CD4-positive, alpha-beta T cell (primary cell): ENCODE data around the gene RIPK4. TPM values are rescaled to one million over a fixed set of nuclear protein-coding genes. Genes with fewer than 3 reads are reported as not detected.

Source experiments
- ATAC-seq: fragments of 200-7000 bp; cut with Tn5 transposase; one replicate; pipeline ENCODE4 v1.10.0; 2022; ENCODE audit warnings: mild to moderate bottlenecking; ENCODE audit not compliant: poor library complexity
- CTCF ChIA-PET: fragments of 350-600 bp; sonication (Branson Sonifier 250); formaldehyde crosslinking; loops from one replicate; lab custom pipeline; 2021; ENCODE audit warnings: antibody characterized with exemption, inconsistent platforms; lab: Charles Lee
- POLR2A ChIA-PET: fragments of 350-600 bp; sonication (Branson Sonifier 250); formaldehyde crosslinking; loops from one replicate; lab custom pipeline; 2021; ENCODE audit warnings: antibody characterized with exemption, inconsistent platforms; lab: Charles Lee
- DNase-seq, 14 experiments: peaks; one replicate each; pipeline ENCODE4 v3.0.0-alpha.2; 2013 to 2020; ENCODE audit warnings: mixed read lengths in 2 of 14
- H3K27ac ChIP-seq, 2 donors: one replicate each; pipeline versions ENCODE4 v1.5.1 to v1.7.0; 2013; ENCODE audit warnings: low read length in 2 of 2, low read depth in 1 of 2, mild to moderate bottlenecking in 1 of 2
- H3K27me3 ChIP-seq, 2 experiments: 1 replicate in 1 of 2; 2 replicates in 1 of 2; pipeline versions ENCODE4 v1.6.1 to v1.7.0; 2013; ENCODE audit warnings: low read length in 2 of 2, control low read depth in 1 of 2, mild to moderate bottlenecking in 1 of 2, moderate library complexity in 1 of 2; ENCODE audit not compliant: insufficient read depth in 2 of 2, control insufficient read depth in 1 of 2
- H3K36me3 ChIP-seq: one replicate; pipeline ENCODE4 v1.6.1; 2013; ENCODE audit warnings: low read length, control low read depth; ENCODE audit not compliant: insufficient read depth
- H3K4me1 ChIP-seq: one replicate; pipeline ENCODE4 v1.6.1; 2013; ENCODE audit warnings: low read length, control low read depth; ENCODE audit not compliant: insufficient read depth
- H3K4me3 ChIP-seq: one replicate; pipeline ENCODE4 v1.5.1; 2013; ENCODE audit warnings: mild to moderate bottlenecking, low read length, moderate library complexity
- H3K9me3 ChIP-seq, 2 experiments: 1 replicate in 1 of 2; 2 replicates in 1 of 2; pipeline versions ENCODE4 v1.6.1 to v1.7.0; 2013; ENCODE audit warnings: low read length in 2 of 2, mild to moderate bottlenecking in 2 of 2, control low read depth in 1 of 2, moderate library complexity in 1 of 2; ENCODE audit not compliant: control insufficient read depth in 1 of 2, insufficient read depth in 1 of 2
- H3K27ac Mint-ChIP-seq: one replicate; pipeline ENCODE4 v1.8.0; 2020; ENCODE audit warnings: mixed read lengths
- H3K27me3 Mint-ChIP-seq: one replicate; pipeline ENCODE4 v1.8.0; 2021; ENCODE audit warnings: mixed read lengths
- H3K36me3 Mint-ChIP-seq: one replicate; pipeline ENCODE4 v1.8.0; 2021; ENCODE audit warnings: low read depth, mixed read lengths
- H3K4me1 Mint-ChIP-seq: one replicate; pipeline ENCODE4 v1.8.0; 2021; ENCODE audit warnings: low read depth, mixed read lengths
- H3K4me3 Mint-ChIP-seq: one replicate; pipeline ENCODE4 v1.8.0; 2020; ENCODE audit warnings: mild to moderate bottlenecking, mixed read lengths
- H3K9me3 Mint-ChIP-seq: one replicate; pipeline ENCODE4 v1.8.0; 2020; ENCODE audit warnings: mixed read lengths
- intact Hi-C, 2 experiments: fragments of 100-400 bp; cut with DNase I in 1 of 2; cut with micrococcal nuclease in 1 of 2; formaldehyde crosslinking; loops; one replicate each; pipeline versions ENCODE4 v1.15.1 to v1.9.0; 2023 to 2025; cut with DNase I, micrococcal nuclease
- total RNA-seq, 174 experiments: library from RNA in 2 of 174; stranded (reverse) in 2 of 174; gene quantifications; one replicate each; pipeline ENCODE4 v1.2.3 and lab custom pipeline; 2021 to 2026
- TF ChIP-seq, protein P1 (sequence below): fragments of 200-600 bp; IDR thresholded peaks from one replicate; pipeline ENCODE4 v1.8.0; 2022; ENCODE audit warnings: antibody characterized with exemption, mild to moderate bottlenecking

The RIPK4 gene
- total RNA-seq, 2 experiments from 2014 or later: 2.5 to 3.0 TPM

DNA sequence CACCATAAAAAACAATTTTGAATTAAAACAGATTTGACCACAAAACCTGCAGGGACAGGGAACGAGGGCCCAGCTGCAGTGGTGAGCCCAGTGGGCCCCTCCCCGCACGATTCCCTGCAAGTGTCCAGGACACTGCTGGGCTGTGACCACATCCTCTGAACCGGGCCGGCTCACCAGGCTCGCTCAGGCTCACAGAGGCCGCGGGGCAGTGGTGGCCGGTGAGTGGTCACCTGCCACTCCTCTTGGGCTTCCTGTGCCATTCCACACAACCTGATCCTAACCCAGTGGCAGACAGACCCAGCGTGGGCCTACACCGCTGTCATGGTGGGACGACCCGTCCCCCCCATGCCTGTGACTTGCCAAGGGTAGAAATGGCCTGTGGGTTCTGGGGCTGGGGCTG, 36.5 kb upstream of the RIPK4 start:
- no peak overlapping the region for H3K4me3 Mint-ChIP-seq
- CTCF ChIA-PET: no interaction called here
- peaks cover 39% of the 10 kb centered on the region for H3K36me3 ChIP-seq
- POLR2A ChIA-PET: no interaction called here
- H3K36me3 Mint-ChIP-seq: peaks cover 65% of the 10 kb centered on the region
- H3K4me1 Mint-ChIP-seq: no peaks in the 10 kb centered on the region
- intact Hi-C loops: no loop called here
- ATAC-seq (no peak), DNase-seq (no peak)
- no peaks in the 10 kb centered on the region for H3K9me3 Mint-ChIP-seq
- no peaks in the 10 kb centered on the region for H3K27me3 ChIP-seq
- H3K4me3 ChIP-seq: no peak overlapping the region
- no peaks in the 10 kb centered on the region for H3K9me3 ChIP-seq
- TF ChIP-seq, protein P1, sequence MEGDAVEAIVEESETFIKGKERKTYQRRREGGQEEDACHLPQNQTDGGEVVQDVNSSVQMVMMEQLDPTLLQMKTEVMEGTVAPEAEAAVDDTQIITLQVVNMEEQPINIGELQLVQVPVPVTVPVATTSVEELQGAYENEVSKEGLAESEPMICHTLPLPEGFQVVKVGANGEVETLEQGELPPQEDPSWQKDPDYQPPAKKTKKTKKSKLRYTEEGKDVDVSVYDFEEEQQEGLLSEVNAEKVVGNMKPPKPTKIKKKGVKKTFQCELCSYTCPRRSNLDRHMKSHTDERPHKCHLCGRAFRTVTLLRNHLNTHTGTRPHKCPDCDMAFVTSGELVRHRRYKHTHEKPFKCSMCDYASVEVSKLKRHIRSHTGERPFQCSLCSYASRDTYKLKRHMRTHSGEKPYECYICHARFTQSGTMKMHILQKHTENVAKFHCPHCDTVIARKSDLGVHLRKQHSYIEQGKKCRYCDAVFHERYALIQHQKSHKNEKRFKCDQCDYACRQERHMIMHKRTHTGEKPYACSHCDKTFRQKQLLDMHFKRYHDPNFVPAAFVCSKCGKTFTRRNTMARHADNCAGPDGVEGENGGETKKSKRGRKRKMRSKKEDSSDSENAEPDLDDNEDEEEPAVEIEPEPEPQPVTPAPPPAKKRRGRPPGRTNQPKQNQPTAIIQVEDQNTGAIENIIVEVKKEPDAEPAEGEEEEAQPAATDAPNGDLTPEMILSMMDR: no peak
- no peaks in the 10 kb centered on the region for H3K27me3 Mint-ChIP-seq
- no peak overlapping the region for H3K27ac ChIP-seq
- H3K4me1 ChIP-seq: no peaks in the 10 kb centered on the region
- no peak overlapping the region for H3K27ac Mint-ChIP-seq

GRCh38 chr21:41802684-41803083, 35.8 kb upstream of the RIPK4 start:
- ChIA-PET POLR2A (no interaction called here), CTCF (no interaction called here)
- Histone ChIP-seq H3K27ac (no peak overlapping the region), H3K4me3 (no peak overlapping the region), H3K9me3 (no peaks in the 10 kb centered on the region), H3K4me1 (no peaks in the 10 kb centered on the region), H3K27me3 (no peaks in the 10 kb centered on the region), H3K36me3 (peaks cover 43% of the 10 kb centered on the region)
- ATAC-seq (no peak), DNase-seq (no peak)
- TF ChIP-seq, protein P1: no peak
- Mint-ChIP-seq H3K4me3 (no peak overlapping the region), H3K9me3 (no peaks in the 10 kb centered on the region), H3K4me1 (no peaks in the 10 kb centered on the region), H3K27ac (no peak overlapping the region), H3K36me3 (peaks cover 63% of the 10 kb centered on the region), H3K27me3 (no peaks in the 10 kb centered on the region)
- intact Hi-C loops: no loop called here

DNA sequence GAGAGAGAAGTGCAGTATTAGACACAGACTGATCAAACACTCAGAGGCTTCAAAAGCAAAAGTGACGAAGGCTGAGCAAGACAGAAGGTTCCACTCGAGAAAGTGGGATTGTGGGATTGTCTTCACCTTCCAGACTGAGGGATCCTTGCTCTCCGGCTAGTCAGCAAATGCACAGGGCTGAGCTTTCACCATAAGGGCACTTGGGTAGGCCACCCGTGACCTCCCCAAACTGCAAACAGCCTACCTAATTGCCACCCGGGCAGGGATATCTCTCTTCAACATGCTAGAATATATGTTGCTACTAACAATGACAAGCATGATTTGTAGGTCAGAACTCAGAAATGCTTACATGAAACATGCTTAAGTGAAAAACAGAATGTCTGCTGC, 35.3 kb upstream of the RIPK4 start:
- no peak overlapping the region for H3K27ac Mint-ChIP-seq

More for the DNA sequence above, 35.3 kb upstream of the RIPK4 start:
- Mint-ChIP-seq H3K27me3 (no peaks in the 10 kb centered on the region), H3K4me3 (no peak overlapping the region), H3K4me1 (no peaks in the 10 kb centered on the region), H3K9me3 (no peaks in the 10 kb centered on the region), H3K36me3 (peaks cover 59% of the 10 kb centered on the region)
- H3K27me3 ChIP-seq: no peaks in the 10 kb centered on the region
- ChIA-PET CTCF (no interaction called here), POLR2A (no interaction called here)
- no peak overlapping the region for H3K4me3 ChIP-seq
- intact Hi-C loops: no loop called here
- no peaks in the 10 kb centered on the region for H3K9me3 ChIP-seq
- H3K27ac ChIP-seq: no peak overlapping the region
- DNase-seq (no peak), ATAC-seq (no peak)
- no peaks in the 10 kb centered on the region for H3K4me1 ChIP-seq
- peaks cover 43% of the 10 kb centered on the region for H3K36me3 ChIP-seq
- TF ChIP-seq, protein P1: no peak
